Right atrium auricular region (tissue), 2 donors: ENCODE data around the gene PPP1R15A. TPM values are rescaled to one million over a fixed set of nuclear protein-coding genes. Genes with fewer than 3 reads are reported as not detected.

ENCODE experiments used
- DNase-seq: peaks from one replicate; pipeline ENCODE4 v3.0.0-alpha.2; 2019; ENCODE audit warnings: low spot score
- H3K27ac ChIP-seq, 2 donors: fragments of 200-600 bp; sonication (generic); 1 replicate in 1 of 2; 2 replicates in 1 of 2; pipeline ENCODE4 v1.5.1; 2016 to 2019
- H3K27me3 ChIP-seq, 2 donors: fragments of 200-600 bp; sonication (generic); one replicate each; pipeline versions ENCODE4 v1.5.1 to v1.6.0; 2017 to 2019
- H3K36me3 ChIP-seq: fragments of 200-600 bp; sonication (generic); one replicate; pipeline ENCODE4 v1.5.1; 2016
- H3K4me1 ChIP-seq, 2 donors: fragments of 200-600 bp; sonication (generic); one replicate each; pipeline versions ENCODE4 v1.5.1 to v1.6.0; 2017 to 2019
- H3K4me3 ChIP-seq, 2 donors: fragments of 200-600 bp; sonication (generic); 1 replicate in 1 of 2; 2 replicates in 1 of 2; pipeline ENCODE4 v1.5.1; 2017 to 2019; ENCODE audit warnings: mild to moderate bottlenecking in 1 of 2, moderate library complexity in 1 of 2
- H3K9me3 ChIP-seq, 2 donors: fragments of 200-600 bp; sonication (generic); one replicate each; pipeline ENCODE4 v1.5.1; 2019
- total RNA-seq, 2 donors: library from RNA; depleted of rRNA; stranded (reverse); fragments of >200 nt; gene quantifications; one replicate each; pipeline ENCODE4 v1.1.0, GENCODE V29; 2016
- TF ChIP-seq, protein P1 (sequence below), 2 donors: fragments of 200-600 bp; sonication (generic); IDR thresholded peaks; one replicate each; pipeline ENCODE4 v1.5.1; 2019; ENCODE audit warnings: antibody characterized with exemption in 2 of 2

PPP1R15A gene
- total RNA-seq, 2 donors from 2014 or later: 55.0 to 97.6 TPM

DNA sequence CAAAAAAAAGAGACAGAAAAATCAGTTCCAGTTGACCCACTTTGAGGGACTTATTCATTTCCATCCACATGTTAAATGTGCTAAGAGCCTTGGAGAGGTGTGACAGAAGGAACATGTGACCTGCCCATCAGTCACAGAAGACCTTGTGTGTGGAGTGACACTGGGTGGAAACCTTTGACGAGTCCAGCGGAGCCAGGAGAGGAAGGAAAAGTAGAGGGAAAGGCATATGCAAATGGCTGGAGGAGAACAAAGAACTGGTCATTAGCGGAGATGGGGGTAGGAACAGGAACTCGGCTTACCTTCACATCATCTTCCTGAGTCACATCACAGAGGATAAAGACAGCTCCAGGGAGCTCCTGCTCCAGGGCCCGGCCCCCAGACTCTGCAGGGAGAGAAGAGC lies 38.2 kb upstream of the PPP1R15A start:
- H3K9me3 ChIP-seq: no peaks in the 10 kb centered on the region
- TF ChIP-seq, protein P1, sequence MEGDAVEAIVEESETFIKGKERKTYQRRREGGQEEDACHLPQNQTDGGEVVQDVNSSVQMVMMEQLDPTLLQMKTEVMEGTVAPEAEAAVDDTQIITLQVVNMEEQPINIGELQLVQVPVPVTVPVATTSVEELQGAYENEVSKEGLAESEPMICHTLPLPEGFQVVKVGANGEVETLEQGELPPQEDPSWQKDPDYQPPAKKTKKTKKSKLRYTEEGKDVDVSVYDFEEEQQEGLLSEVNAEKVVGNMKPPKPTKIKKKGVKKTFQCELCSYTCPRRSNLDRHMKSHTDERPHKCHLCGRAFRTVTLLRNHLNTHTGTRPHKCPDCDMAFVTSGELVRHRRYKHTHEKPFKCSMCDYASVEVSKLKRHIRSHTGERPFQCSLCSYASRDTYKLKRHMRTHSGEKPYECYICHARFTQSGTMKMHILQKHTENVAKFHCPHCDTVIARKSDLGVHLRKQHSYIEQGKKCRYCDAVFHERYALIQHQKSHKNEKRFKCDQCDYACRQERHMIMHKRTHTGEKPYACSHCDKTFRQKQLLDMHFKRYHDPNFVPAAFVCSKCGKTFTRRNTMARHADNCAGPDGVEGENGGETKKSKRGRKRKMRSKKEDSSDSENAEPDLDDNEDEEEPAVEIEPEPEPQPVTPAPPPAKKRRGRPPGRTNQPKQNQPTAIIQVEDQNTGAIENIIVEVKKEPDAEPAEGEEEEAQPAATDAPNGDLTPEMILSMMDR (IDR thresholded peaks at IDR 0.05): no peak
- no peak overlapping the region for H3K4me3 ChIP-seq
- peaks cover 0 to 24% of the 10 kb centered on the region in 2 donors for H3K4me1 ChIP-seq
- no peak overlapping the region for H3K27ac ChIP-seq
- no peaks in the 10 kb centered on the region for H3K27me3 ChIP-seq
- H3K36me3 ChIP-seq: no peaks in the 10 kb centered on the region
- no peak for DNase-seq

DNA sequence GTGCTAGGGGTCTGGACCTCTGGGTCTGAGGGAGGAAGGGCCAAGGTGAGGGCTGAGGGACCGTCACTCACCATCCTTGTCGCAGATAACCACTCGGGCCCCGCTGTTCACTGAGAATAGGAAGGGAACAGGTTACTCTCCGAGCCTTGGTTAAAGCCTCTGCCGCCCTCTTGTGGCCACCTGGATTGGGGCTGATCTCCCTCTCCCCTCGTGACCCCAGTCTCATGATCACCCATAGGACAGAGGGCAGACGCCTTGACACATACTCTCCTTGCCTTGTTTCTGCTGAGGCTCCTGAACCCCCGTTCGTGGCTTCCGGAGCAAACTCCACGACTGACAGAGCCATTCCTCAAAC lies 36.5 kb upstream of the PPP1R15A start:
- Histone ChIP-seq H3K27me3 (no peaks in the 10 kb centered on the region), H3K27ac (peak overlapping the region; percentile 49 to 83), H3K36me3 (no peaks in the 10 kb centered on the region), H3K4me3 (peak overlapping the region; percentile 22 to 50), H3K9me3 (no peaks in the 10 kb centered on the region), H3K4me1 (peaks cover 0 to 24% of the 10 kb centered on the region in 2 donors)
- TF ChIP-seq, protein P1 (IDR thresholded peaks at IDR 0.05): peak; percentile 54 to 91
- peak; percentile 97 for DNase-seq

DNA sequence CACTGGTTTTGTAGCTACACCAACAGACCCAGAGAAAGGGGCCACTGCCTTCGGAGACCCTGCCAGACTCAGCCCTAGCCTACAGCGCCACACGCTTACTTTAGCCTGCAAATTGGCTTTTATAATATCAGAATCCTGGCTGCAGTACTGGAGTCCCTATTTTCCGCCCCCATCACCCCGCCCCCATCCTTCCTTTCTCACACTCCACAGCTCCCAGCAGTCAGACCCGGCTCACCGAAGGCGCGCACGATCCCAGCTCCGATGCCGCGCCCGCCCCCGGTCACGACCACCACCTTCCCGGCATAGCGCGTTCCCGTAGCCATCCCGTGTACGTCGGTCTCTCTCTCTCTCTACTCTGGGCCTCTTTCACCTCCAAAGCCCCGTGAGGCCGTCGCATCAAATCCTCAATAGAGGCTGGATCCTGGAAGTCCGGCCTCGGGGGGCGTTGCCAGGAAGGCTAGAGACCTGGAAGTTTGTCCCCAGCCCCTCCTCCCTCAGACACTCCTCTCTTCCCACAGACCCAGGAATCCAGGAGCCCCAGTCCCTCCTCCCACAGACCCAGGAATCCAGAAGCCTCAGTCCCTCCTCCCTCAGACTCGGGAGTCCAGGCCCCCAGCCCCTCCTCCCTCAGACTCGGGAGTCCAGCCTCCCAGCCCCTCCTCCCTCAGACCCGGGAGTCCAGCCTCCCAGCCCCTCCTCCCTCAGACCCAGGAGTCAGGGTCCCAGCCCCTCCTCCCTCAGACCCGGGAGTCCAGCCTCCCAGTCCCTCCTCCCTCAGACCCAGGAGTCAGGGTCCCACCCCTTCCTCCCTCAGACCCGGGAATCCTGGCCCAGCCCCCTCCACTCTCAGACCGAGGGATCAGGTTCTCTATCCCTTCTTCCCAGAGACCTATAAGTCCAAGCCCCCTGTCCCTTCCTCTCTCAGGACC lies 35.9 kb upstream of the PPP1R15A start, which contains the start of gene HSD17B14:
Gene HSD17B14 (minus strand): TSS at position 403 of the 929 bp plus-strand sequence. CDS start 80 bp downstream, at position 323.
- Histone ChIP-seq H3K36me3 (no peaks in the 10 kb centered on the region), H3K27me3 (no peaks in the 10 kb centered on the region), H3K4me3 (peak within 1 kb of the TSS; percentile 22 to 50), H3K27ac (peak within 1 kb of the TSS; percentile 49 to 83), H3K4me1 (peaks cover 0 to 24% of the 10 kb centered on the region in 2 donors), H3K9me3 (no peaks in the 10 kb centered on the region)
- no peak for DNase-seq
- TF ChIP-seq, protein P1 (IDR thresholded peaks at IDR 0.05): peak in 1 of 2 donors; percentile 43

DNA sequence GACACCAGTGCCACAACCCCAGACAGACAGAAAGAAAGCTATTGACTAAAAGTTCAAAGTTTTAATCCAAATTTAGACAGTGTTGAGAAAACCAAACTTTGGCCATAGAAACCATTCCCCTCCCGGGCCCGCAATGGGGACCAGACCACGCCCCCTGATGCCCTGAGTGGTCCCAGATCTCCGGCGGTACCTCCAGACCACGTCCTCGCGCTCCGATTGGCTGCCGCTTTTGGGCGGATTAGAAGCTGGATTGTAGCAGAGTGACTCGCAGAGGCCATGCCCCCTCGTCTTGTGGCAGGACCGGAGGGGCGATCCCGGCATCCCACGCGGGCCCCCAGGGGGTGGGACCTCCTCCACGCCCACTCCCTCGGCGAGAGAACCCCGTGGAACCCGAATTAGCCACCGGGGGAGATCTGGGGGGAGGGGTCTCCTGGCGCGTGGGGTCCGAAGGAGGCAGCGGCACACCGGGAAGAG lies 35.1 kb upstream of the PPP1R15A start:
- Histone ChIP-seq H3K27me3 (no peaks in the 10 kb centered on the region), H3K36me3 (no peaks in the 10 kb centered on the region), H3K4me3 (peak overlapping the region; percentile 12 to 50), H3K9me3 (no peaks in the 10 kb centered on the region), H3K4me1 (peaks cover 0 to 24% of the 10 kb centered on the region in 2 donors), H3K27ac (peak overlapping the region; percentile 20 to 83)
- TF ChIP-seq, protein P1 (IDR thresholded peaks at IDR 0.05): no peak
- peak; percentile 83 for DNase-seq

DNA sequence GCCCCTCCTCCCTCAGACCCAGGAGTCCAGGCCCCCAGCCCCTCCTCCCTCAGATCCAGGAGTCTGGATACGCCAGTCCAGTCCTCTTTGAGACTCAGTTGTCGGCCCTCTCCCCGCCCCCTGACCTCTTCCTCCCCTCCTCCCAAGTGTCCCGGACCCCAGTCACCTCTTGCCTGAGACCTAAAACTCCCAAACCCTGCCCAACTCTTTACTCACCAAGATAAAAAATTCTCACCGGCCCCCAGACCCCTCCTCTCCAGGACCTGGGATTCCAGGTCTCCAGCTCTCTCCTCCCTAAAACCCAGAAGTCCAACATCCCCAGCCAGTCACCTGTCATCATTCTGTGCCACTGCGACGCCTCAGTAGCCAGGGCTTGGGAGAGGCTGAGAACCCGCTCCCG lies 34.5 kb upstream of the PPP1R15A start:
- Histone ChIP-seq H3K27me3 (no peaks in the 10 kb centered on the region), H3K9me3 (no peaks in the 10 kb centered on the region), H3K36me3 (no peaks in the 10 kb centered on the region), H3K27ac (peak overlapping the region in 1 of 2 donors; percentile 83), H3K4me3 (peak overlapping the region in 1 of 2 donors; percentile 50), H3K4me1 (peaks cover 0 to 24% of the 10 kb centered on the region in 2 donors)
- TF ChIP-seq, protein P1 (IDR thresholded peaks at IDR 0.05): no peak
- no peak for DNase-seq
